H9 (cell line): ENCODE measurements around the gene C2orf68. TPM values are rescaled to one million over a fixed set of nuclear protein-coding genes. Genes with fewer than 3 reads are reported as not detected.

Experiments used
- DNase-seq: peaks from one replicate; pipeline ENCODE4 v3.0.0-alpha.2; 2017
- H2AFZ ChIP-seq: one replicate; pipeline ENCODE4 v1.6.1; 2013; ENCODE audit warnings: mild to moderate bottlenecking, low read length, control low read depth, moderate library complexity
- H2AK5ac ChIP-seq: 2 replicates; pipeline ENCODE4 v1.6.1; 2013; ENCODE audit warnings: low read length, control low read depth, mixed read lengths; ENCODE audit not compliant: insufficient read length
- H2BK120ac ChIP-seq: one replicate; pipeline ENCODE4 v1.6.1; 2013; ENCODE audit warnings: low read depth, mild to moderate bottlenecking, low read length, control low read depth, inconsistent platforms; ENCODE audit not compliant: poor library complexity, severe bottlenecking
- H2BK12ac ChIP-seq: 2 replicates; pipeline ENCODE4 v1.6.1; 2013; ENCODE audit warnings: low read length, control low read depth, mixed read lengths, low read depth; ENCODE audit not compliant: insufficient read length
- H2BK15ac ChIP-seq: 2 replicates; pipeline ENCODE4 v1.6.1; 2013; ENCODE audit warnings: low read depth, low read length, control low read depth
- H2BK20ac ChIP-seq: one replicate; pipeline ENCODE4 v1.6.1; 2013; ENCODE audit warnings: low read depth, mild to moderate bottlenecking, low read length, control low read depth, inconsistent platforms; ENCODE audit not compliant: poor library complexity, severe bottlenecking
- H2BK5ac ChIP-seq: 2 replicates; pipeline ENCODE4 v1.6.1; 2013; ENCODE audit warnings: low read length, control low read depth, mixed read lengths; ENCODE audit not compliant: insufficient read length
- H3K14ac ChIP-seq: 2 replicates; pipeline ENCODE4 v1.6.1; 2013; ENCODE audit warnings: low read length, control low read depth; ENCODE audit not compliant: insufficient read depth
- H3K18ac ChIP-seq: 2 replicates; pipeline ENCODE4 v1.6.1; 2013; ENCODE audit warnings: low read depth, mild to moderate bottlenecking, mixed read lengths, low read length, control low read depth; ENCODE audit not compliant: insufficient read length
- H3K23ac ChIP-seq: 2 replicates; pipeline ENCODE4 v1.6.1; 2013; ENCODE audit warnings: low read length, control low read depth, mixed read lengths, low read depth; ENCODE audit not compliant: insufficient read length
- H3K23me2 ChIP-seq: 2 replicates; pipeline ENCODE4 v1.6.1; 2013; ENCODE audit warnings: low read depth, mild to moderate bottlenecking, mixed read lengths, low read length, control low read depth; ENCODE audit not compliant: insufficient read length, poor library complexity, severe bottlenecking
- H3K27ac ChIP-seq: 2 replicates; pipeline ENCODE4 v1.5.1; 2013; ENCODE audit warnings: low read length, control low read depth, mixed read lengths, low read depth; ENCODE audit not compliant: insufficient read length
- H3K27me3 ChIP-seq: 2 replicates; pipeline ENCODE4 v1.6.1; 2013; ENCODE audit warnings: low read length, control low read depth, inconsistent platforms; ENCODE audit not compliant: insufficient read depth
- H3K4ac ChIP-seq: 2 replicates; pipeline ENCODE4 v1.6.1; 2013; ENCODE audit warnings: low read depth, mild to moderate bottlenecking, control low read depth, inconsistent platforms, low read length, moderate library complexity
- H3K4me1 ChIP-seq: 2 replicates; pipeline ENCODE4 v1.6.1; 2013; ENCODE audit warnings: low read length, control low read depth, inconsistent platforms; ENCODE audit not compliant: insufficient read depth
- H3K4me2 ChIP-seq: 2 replicates; pipeline ENCODE4 v1.6.1; 2013; ENCODE audit warnings: low read length, control low read depth, mixed read lengths; ENCODE audit not compliant: insufficient read length, insufficient read depth
- H3K56ac ChIP-seq: 2 replicates; pipeline ENCODE4 v1.6.1; 2013; ENCODE audit warnings: low read depth, mild to moderate bottlenecking, mixed read lengths, low read length, control low read depth; ENCODE audit not compliant: insufficient read length
- H3K79me1 ChIP-seq: 2 replicates; pipeline ENCODE4 v1.6.1; 2013; ENCODE audit warnings: low read depth, mild to moderate bottlenecking, moderate library complexity, low read length, control low read depth, inconsistent platforms; ENCODE audit not compliant: insufficient read depth, poor library complexity, severe bottlenecking
- H3K79me2 ChIP-seq: 2 replicates; pipeline ENCODE4 v1.6.1; 2013; ENCODE audit warnings: low read length, control low read depth, inconsistent platforms; ENCODE audit not compliant: insufficient read depth
- H3K9ac ChIP-seq: 2 replicates; pipeline ENCODE4 v1.6.1; 2013; ENCODE audit warnings: low read length, control low read depth, mixed read lengths; ENCODE audit not compliant: insufficient read length; ENCODE audit errors: extremely low read depth
- H3K9me3 ChIP-seq: one replicate; pipeline ENCODE4 v1.6.1; 2013; ENCODE audit warnings: low read depth, low read length, inconsistent platforms; ENCODE audit not compliant: control insufficient read depth
- H3T11ph ChIP-seq: one replicate; pipeline ENCODE4 v1.6.1; 2013; ENCODE audit warnings: mild to moderate bottlenecking, low read length, control low read depth, inconsistent platforms
- H4K20me1 ChIP-seq: one replicate; pipeline ENCODE4 v1.6.1; 2013; ENCODE audit not compliant: control insufficient read depth, insufficient read length, insufficient read depth
- H4K5ac ChIP-seq: 2 replicates; pipeline ENCODE4 v1.6.1; 2013; ENCODE audit warnings: low read depth, mild to moderate bottlenecking, mixed read lengths, low read length, control low read depth; ENCODE audit not compliant: insufficient read length
- H4K8ac ChIP-seq: replicated peaks from 2 replicates; pipeline ENCODE4 v1.6.1; 2013; ENCODE audit warnings: low read length, control low read depth, mixed read lengths, low read depth; ENCODE audit not compliant: insufficient read length
- H4K91ac ChIP-seq: 2 replicates; pipeline ENCODE4 v1.6.1; 2013; ENCODE audit warnings: low read depth, mild to moderate bottlenecking, moderate library complexity, mixed read lengths, low read length, control low read depth; ENCODE audit not compliant: insufficient read length
- H3K27ac Mint-ChIP-seq, 3 experiments: 2 replicates in 2 of 3; 3 replicates in 1 of 3; pipeline ENCODE4 v1.8.0; 2020 to 2021; ENCODE audit warnings: mixed read lengths in 3 of 3, mild to moderate bottlenecking in 1 of 3, moderate library complexity in 1 of 3
- H3K27me3 Mint-ChIP-seq: 2 replicates; pipeline ENCODE4 v1.8.0; 2021; ENCODE audit warnings: low read depth, mild to moderate bottlenecking, moderate library complexity, mixed read lengths
- H3K36me3 Mint-ChIP-seq, 3 experiments: 2 replicates in 2 of 3; 3 replicates in 1 of 3; pipeline ENCODE4 v1.8.0; 2020 to 2021; ENCODE audit warnings: low read depth in 3 of 3, mixed read lengths in 3 of 3; ENCODE audit not compliant: insufficient read depth in 1 of 3
- H3K4me1 Mint-ChIP-seq, 2 experiments: 2 replicates each; pipeline ENCODE4 v1.8.0; 2020; ENCODE audit warnings: mixed read lengths in 2 of 2
- H3K4me3 Mint-ChIP-seq, 2 experiments: 2 replicates in 1 of 2; 3 replicates in 1 of 2; pipeline ENCODE4 v1.8.0; 2020 to 2021; ENCODE audit warnings: mild to moderate bottlenecking in 2 of 2, mixed read lengths in 2 of 2, moderate library complexity in 1 of 2
- H3K9me3 Mint-ChIP-seq, 2 experiments: 2 replicates in 1 of 2; 3 replicates in 1 of 2; pipeline ENCODE4 v1.8.0; 2020; ENCODE audit warnings: mild to moderate bottlenecking in 2 of 2, mixed read lengths in 2 of 2, moderate library complexity in 1 of 2
- CTCF ChIP-seq: fragments of 200-600 bp; sonication (generic); conservative IDR thresholded peaks from 3 replicates; pipeline ENCODE4 v1.8.0; 2021; ENCODE audit warnings: antibody characterized with exemption, mild to moderate bottlenecking
- WGBS: extraction: QIAGEN DNeasy Blood & Tissue Kit; methylation state at CpG from one replicate; pipeline ENCODE4 v1.1.7; 2013; ENCODE audit warnings: missing lambda C conversion rate, low lambda C conversion rate, mixed read lengths; ENCODE audit not compliant: insufficient read length; ENCODE audit errors: extremely low coverage; 5-methylcytosine and 5-hydroxymethylcytosine counted together
- total RNA-seq: library from RNA; stranded (reverse); gene quantifications from 2 replicates; pipeline ENCODE4 v1.2.1, GENCODE V29; 2021

C2orf68 gene
- total RNA-seq, 1 experiment from 2014 or later, result 39.6 TPM

GRCh38 chr2:85661139-85661858 is 49.4 kb upstream of the C2orf68 start:
- Histone ChIP-seq H2BK12ac (no peak overlapping the region), H3T11ph (no peak overlapping the region), H4K20me1 (no peaks in the 10 kb centered on the region), H4K5ac (no peak overlapping the region), H2BK120ac (no peak overlapping the region), H4K91ac (no peak overlapping the region), H2BK20ac (no peak overlapping the region), H3K18ac (no peak overlapping the region), H3K14ac (no peak overlapping the region), H3K9ac (no peak overlapping the region), H2AK5ac (no peak overlapping the region), H3K4me1 (no peaks in the 10 kb centered on the region), H2AFZ (no peak overlapping the region), H3K23me2 (no peaks in the 10 kb centered on the region), H4K8ac (no peak overlapping the region), H3K27ac (no peak overlapping the region), H3K23ac (no peak overlapping the region), H3K79me2 (no peaks in the 10 kb centered on the region), H2BK15ac (no peak overlapping the region), H2BK5ac (no peak overlapping the region), H3K27me3 (no peaks in the 10 kb centered on the region), H3K4ac (no peak overlapping the region), H3K4me2 (no peak overlapping the region), H3K9me3 (no peaks in the 10 kb centered on the region), H3K79me1 (no peaks in the 10 kb centered on the region), H3K56ac (no peak overlapping the region)
- H3K4me3 Mint-ChIP-seq, result no peak overlapping the region
- no peak for TF ChIP-seq CTCF
- DNase-seq, result no peak
- no peaks in the 10 kb centered on the region for H3K27me3 Mint-ChIP-seq
- H3K36me3 Mint-ChIP-seq, result peaks cover 2 to 14% (median 6%) of the 10 kb centered on the region in 3 experiments; a peak in 4 of 7 replicates
- H3K9me3 Mint-ChIP-seq, result no peaks in the 10 kb centered on the region
- no CpG with 5 or more reads among the region's 14 CpGs for WGBS
- H3K27ac Mint-ChIP-seq, result no peak overlapping the region; a peak in 1 of 7 replicates
- H3K4me1 Mint-ChIP-seq, result peaks cover 0 to 3% of the 10 kb centered on the region in 2 experiments; a peak in 1 of 4 replicates
